SK-N-SH (cell line): Measurements from ENCODE around the gene MARCHF7.

Source experiments
- CTCF ChIP-seq: fragments of 200-600 bp; sonication (generic); IDR thresholded peaks from 2 replicates; pipeline ENCODE4 v1.6.1; 2017; ENCODE audit warnings: antibody characterized with exemption, mild to moderate bottlenecking, moderate library complexity
- EP300 ChIP-seq, 2 experiments: IDR thresholded peaks; 2 replicates each; pipeline versions ENCODE4 v1.4.0 to v1.6.1; 2012; ENCODE audit warnings: borderline replicate concordance in 1 of 2, low read depth in 1 of 2, low read length in 1 of 2
- EZH2phosphoT487 ChIP-seq: fragments of 200-600 bp; sonication (generic); IDR thresholded peaks from 2 replicates; pipeline ENCODE4 v1.6.1; 2017; ENCODE audit warnings: low read depth, mixed run types, mild to moderate bottlenecking, antibody characterized with exemption, moderate library complexity, borderline replicate concordance
- FOXJ3 ChIP-seq: sonication (generic); formaldehyde crosslinking; IDR thresholded peaks from 2 replicates; pipeline ENCODE4 v1.5.1; 2020; ENCODE audit warnings: mild to moderate bottlenecking, missing genetic modification reagents
- FOXM1 ChIP-seq: IDR thresholded peaks from 2 replicates; pipeline ENCODE4 v1.4.0; 2012; ENCODE audit warnings: low read depth, mild to moderate bottlenecking
- GATA2 ChIP-seq: sonication (generic); formaldehyde crosslinking; IDR thresholded peaks from 2 replicates; pipeline ENCODE4 v1.5.0; 2020; ENCODE audit warnings: mild to moderate bottlenecking, missing genetic modification reagents
- NRF1 ChIP-seq: IDR thresholded peaks from 2 replicates; pipeline ENCODE4 v1.6.1; 2012; ENCODE audit warnings: low read depth, mild to moderate bottlenecking, low read length
- POLR2AphosphoS5 ChIP-seq: IDR thresholded peaks from 2 replicates; pipeline ENCODE4 v1.6.1; 2012; ENCODE audit warnings: low read depth, low read length
- RAD21 ChIP-seq: IDR thresholded peaks from 2 replicates; pipeline ENCODE4 v1.6.1; 2012; ENCODE audit warnings: mild to moderate bottlenecking, low read length
- RFX5 ChIP-seq: IDR thresholded peaks from 2 replicates; pipeline ENCODE4 v1.6.1; 2012; ENCODE audit warnings: mild to moderate bottlenecking, improper control_type of control experiment, low read length
- SMC3 ChIP-seq: IDR thresholded peaks from 2 replicates; pipeline ENCODE4 v1.6.1; 2012; ENCODE audit warnings: low read depth, low read length, improper control_type of control experiment
- USF1 ChIP-seq: IDR thresholded peaks from 2 replicates; pipeline ENCODE4 v1.4.0; 2012; ENCODE audit warnings: low read depth, borderline replicate concordance
- YY1 ChIP-seq: IDR thresholded peaks from 2 replicates; pipeline ENCODE4 v1.4.0; 2012; ENCODE audit warnings: low read depth, mild to moderate bottlenecking

GRCh38 chr2:159760326-159760725, 48.0 kb downstream of the MARCHF7 start:
- TF ChIP-seq CTCF (no peak), SMC3 (no peak), RAD21 (no peak), RFX5 (no peak), NRF1 (no peak), EZH2phosphoT487 (no peak), GATA2 (CRISPR knock-in tag) (no peak), FOXM1 (no peak), YY1 (no peak), POLR2AphosphoS5 (no peak), FOXJ3 (no peak), EP300 (IDR thresholded peaks at IDR 0.05; ENCODE audit: borderline replicate concordance in 1 of 2, low read depth in 1 of 2, low read length in 1 of 2) (no peak), USF1 (no peak)
